HEK293 (cell line): ENCODE data around the gene PIK3AP1.

Source experiments
- ELK4 ChIP-seq: IDR thresholded peaks from 2 replicates; pipeline ENCODE4 v1.6.1; 2011; ENCODE audit warnings: mild to moderate bottlenecking, low read depth, low read length, borderline replicate concordance
- PRDM1 ChIP-seq: fragments of 450-650 bp; formaldehyde crosslinking; IDR thresholded peaks from 2 replicates; pipeline ENCODE4; 2016; ENCODE audit warnings: missing biosample characterization, missing genetic modification characterization
- SP7 ChIP-seq: fragments of 450-650 bp; formaldehyde crosslinking; IDR thresholded peaks from 2 replicates; pipeline ENCODE4 v1.5.1; 2016; ENCODE audit warnings: missing biosample characterization, missing genetic modification characterization
- TCF7L2 ChIP-seq: IDR thresholded peaks from 2 replicates; pipeline ENCODE4 v1.6.1; 2011; ENCODE audit warnings: low read depth, mild to moderate bottlenecking, inconsistent platforms, low read length, moderate library complexity, borderline replicate concordance
- ZBTB17 ChIP-seq: fragments of 450-650 bp; formaldehyde crosslinking; IDR thresholded peaks from 2 replicates; pipeline ENCODE4 v1.5.1; 2016; ENCODE audit warnings: missing biosample characterization, missing genetic modification characterization
- ZNF214 ChIP-seq: fragments of 450-650 bp; formaldehyde crosslinking; IDR thresholded peaks from 2 replicates; pipeline ENCODE4 v1.5.1; 2017; ENCODE audit warnings: missing biosample characterization, mild to moderate bottlenecking, missing genetic modification characterization, borderline replicate concordance
- ZSCAN16 ChIP-seq: fragments of 450-650 bp; formaldehyde crosslinking; IDR thresholded peaks from 2 replicates; pipeline ENCODE4 v1.5.1; 2016; ENCODE audit warnings: missing biosample characterization, missing genetic modification characterization
- TF ChIP-seq, protein P1 (sequence below): fragments of 450-650 bp; formaldehyde crosslinking; IDR thresholded peaks from 2 replicates; pipeline ENCODE4 v1.5.1; 2016; ENCODE audit warnings: missing biosample characterization, missing genetic modification characterization

- TF ChIP-seq, protein P1, sequence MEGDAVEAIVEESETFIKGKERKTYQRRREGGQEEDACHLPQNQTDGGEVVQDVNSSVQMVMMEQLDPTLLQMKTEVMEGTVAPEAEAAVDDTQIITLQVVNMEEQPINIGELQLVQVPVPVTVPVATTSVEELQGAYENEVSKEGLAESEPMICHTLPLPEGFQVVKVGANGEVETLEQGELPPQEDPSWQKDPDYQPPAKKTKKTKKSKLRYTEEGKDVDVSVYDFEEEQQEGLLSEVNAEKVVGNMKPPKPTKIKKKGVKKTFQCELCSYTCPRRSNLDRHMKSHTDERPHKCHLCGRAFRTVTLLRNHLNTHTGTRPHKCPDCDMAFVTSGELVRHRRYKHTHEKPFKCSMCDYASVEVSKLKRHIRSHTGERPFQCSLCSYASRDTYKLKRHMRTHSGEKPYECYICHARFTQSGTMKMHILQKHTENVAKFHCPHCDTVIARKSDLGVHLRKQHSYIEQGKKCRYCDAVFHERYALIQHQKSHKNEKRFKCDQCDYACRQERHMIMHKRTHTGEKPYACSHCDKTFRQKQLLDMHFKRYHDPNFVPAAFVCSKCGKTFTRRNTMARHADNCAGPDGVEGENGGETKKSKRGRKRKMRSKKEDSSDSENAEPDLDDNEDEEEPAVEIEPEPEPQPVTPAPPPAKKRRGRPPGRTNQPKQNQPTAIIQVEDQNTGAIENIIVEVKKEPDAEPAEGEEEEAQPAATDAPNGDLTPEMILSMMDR (tag by site-specific recombination) = no peak
- TF ChIP-seq PRDM1 (tag by site-specific recombination) = no peak
- TF ChIP-seq SP7 (tag by site-specific recombination) = no peak
- TF ChIP-seq ELK4 = no peak
- TF ChIP-seq ZSCAN16 = no peak
- TF ChIP-seq TCF7L2 = no peak
- no peak for TF ChIP-seq ZBTB17
- TF ChIP-seq ZNF214 (tag by site-specific recombination) = no peak
These were observed 78.7 kb downstream of the PIK3AP1 start for GRCh38 chr10:96641396-96642295.
